ENCODE results near the gene C12orf60.

Gene C12orf60

DNA sequence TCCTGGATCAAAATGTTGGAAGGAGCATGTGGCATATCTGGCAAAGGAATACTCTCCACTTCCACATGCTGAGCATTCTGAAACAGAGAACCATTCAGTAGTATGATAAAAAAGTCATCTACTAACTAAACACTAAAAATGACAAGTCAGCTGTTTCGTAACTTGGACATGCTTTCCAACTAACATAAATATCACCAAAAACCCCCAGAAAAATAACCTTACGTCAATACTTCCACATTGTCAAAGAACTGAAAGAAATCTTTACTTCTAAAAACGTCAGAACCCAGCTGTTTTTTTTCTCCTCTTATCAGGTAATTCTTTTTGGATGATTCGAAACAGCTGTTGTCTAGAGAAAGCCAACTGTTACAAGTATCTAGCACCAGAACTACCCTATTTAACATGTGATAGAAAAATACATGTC, 8.4 kb upstream of the C12orf60 start:
- Histone ChIP-seq H3K36me3 (ENCODE audit: control insufficient read depth in 4 of 4, insufficient read depth in 4 of 4, low read length in 3 of 4) (peaks cover 21 to 90% (median 53%) of the 10 kb centered on the region in 4 experiments), H3K4me1 (ENCODE audit: control extremely low read depth in 1 of 4, control insufficient read depth in 4 of 4, insufficient read depth in 4 of 4, low read length in 3 of 4) (no peaks in the 10 kb centered on the region), H3K27me3 (replicated peaks in 2 of 5; ENCODE audit: control insufficient read depth in 4 of 5, insufficient read depth in 5 of 5, low read length in 4 of 5) (no peaks in the 10 kb centered on the region), H3K4me3 (ENCODE audit: control insufficient read depth in 1 of 7, extremely low read depth in 1 of 7, insufficient read depth in 4 of 7, low read depth in 2 of 7, low read length in 6 of 7) (no peak overlapping the region), H3K27ac (ENCODE audit: insufficient read depth in 1 of 2, low read depth in 1 of 2, low read length in 2 of 2, poor library complexity in 1 of 2, severe bottlenecking in 2 of 2) (no peak overlapping the region), H3K9me3 (ENCODE audit: control extremely low read depth in 1 of 5, control insufficient read depth in 4 of 5, insufficient read depth in 2 of 5, low read depth in 1 of 5, low read length in 4 of 5) (no peaks in the 10 kb centered on the region)
- WGBS (ENCODE audit: insufficient coverage) = 95% methylated on average over 4 of the region's 4 CpGs
- POLR2A ChIA-PET = interaction anchor here (0.6 kb wide), 1 partner anchor 11 kb away, joined by 3 read pairs; no protein-coding TSS in a partner anchor
- no peak for DNase-seq
- CTCF ChIA-PET = interaction anchor here (1.2 kb wide), 1 partner anchor 21 kb away, joined by 3 read pairs; a partner anchor contains a TSS

- H3K9me3 ChIP-seq (ENCODE audit: control extremely low read depth in 1 of 5, control insufficient read depth in 4 of 5, insufficient read depth in 2 of 5, low read depth in 1 of 5, low read length in 4 of 5) = no peaks in the 10 kb centered on the region
- peak in 2 of 3 donors; percentile 9 to 23 for DNase-seq
- ChIA-PET POLR2A (interaction anchor here (0.6 kb wide), 1 partner anchor 194 kb away, joined by 4 read pairs; no protein-coding TSS in a partner anchor), CTCF (interaction anchor here (1.1 to 6.8 kb wide), 6 partner anchors 10 to 30 kb away, joined by 3 to 64 read pairs (median 6); a partner anchor contains a TSS)
- no peaks in the 10 kb centered on the region for H3K27me3 ChIP-seq (replicated peaks in 2 of 5; ENCODE audit: control insufficient read depth in 4 of 5, insufficient read depth in 5 of 5, low read length in 4 of 5)
- H3K36me3 ChIP-seq (ENCODE audit: control insufficient read depth in 4 of 4, insufficient read depth in 4 of 4, low read length in 3 of 4) = peaks cover 4 to 31% (median 14%) of the 10 kb centered on the region in 4 experiments
- 96% methylated on average over 3 of the region's 4 CpGs for WGBS (ENCODE audit: insufficient coverage)
- peak overlapping the region in 6 of 7 experiments; percentile 94 to 99 (median 95) for H3K4me3 ChIP-seq (ENCODE audit: control insufficient read depth in 1 of 7, extremely low read depth in 1 of 7, insufficient read depth in 4 of 7, low read depth in 2 of 7, low read length in 6 of 7)
- peak overlapping the region in 1 of 2 experiments; percentile 97 for H3K27ac ChIP-seq (ENCODE audit: insufficient read depth in 1 of 2, low read depth in 1 of 2, low read length in 2 of 2, poor library complexity in 1 of 2, severe bottlenecking in 2 of 2)
- H3K4me1 ChIP-seq (ENCODE audit: control extremely low read depth in 1 of 4, control insufficient read depth in 4 of 4, insufficient read depth in 4 of 4, low read length in 3 of 4) = peaks cover 2 to 23% (median 12%) of the 10 kb centered on the region in 4 experiments
Measured at GRCh38 chr12:14802247-14802646, 1.2 kb upstream of the C12orf60 start.

GRCh38 chr12:14802721-14803010, 804 bp upstream of the C12orf60 start:
- ChIA-PET POLR2A (interaction anchor here (0.6 kb wide), 1 partner anchor 193 kb away, joined by 4 read pairs; no protein-coding TSS in a partner anchor), CTCF (interaction anchor here (1.3 to 6.8 kb wide), 5 partner anchors 10 to 30 kb away, joined by 3 to 64 read pairs (median 6); a partner anchor contains a TSS)
- whole genome bisulfite sequencing (ENCODE audit: insufficient coverage) = 0% methylated on average over 7 of the region's 7 CpGs

GRCh38 chr12:14803830-14804160, 325 bp downstream of the C12orf60 start:
- H3K36me3 ChIP-seq (ENCODE audit: control insufficient read depth in 4 of 4, insufficient read depth in 4 of 4, low read length in 3 of 4) = peaks cover 4 to 15% (median 5%) of the 10 kb centered on the region in 4 experiments
- POLR2A ChIA-PET = no interaction called here

More at GRCh38 chr12:14802721-14803010, 804 bp upstream of the C12orf60 start:
- H3K4me3 ChIP-seq (ENCODE audit: control insufficient read depth in 1 of 7, extremely low read depth in 1 of 7, insufficient read depth in 4 of 7, low read depth in 2 of 7, low read length in 6 of 7) = peak overlapping the region; percentile 86 to 99 (median 95)
- H3K27ac ChIP-seq (ENCODE audit: insufficient read depth in 1 of 2, low read depth in 1 of 2, low read length in 2 of 2, poor library complexity in 1 of 2, severe bottlenecking in 2 of 2) = peak overlapping the region; percentile 91 to 97
- H3K9me3 ChIP-seq (ENCODE audit: control extremely low read depth in 1 of 5, control insufficient read depth in 4 of 5, insufficient read depth in 2 of 5, low read depth in 1 of 5, low read length in 4 of 5) = no peaks in the 10 kb centered on the region
- no peak for DNase-seq
- H3K4me1 ChIP-seq (ENCODE audit: control extremely low read depth in 1 of 4, control insufficient read depth in 4 of 4, insufficient read depth in 4 of 4, low read length in 3 of 4) = peaks cover 2 to 23% (median 12%) of the 10 kb centered on the region in 4 experiments
- H3K27me3 ChIP-seq (replicated peaks in 2 of 5; ENCODE audit: control insufficient read depth in 4 of 5, insufficient read depth in 5 of 5, low read length in 4 of 5) = no peaks in the 10 kb centered on the region
- peaks cover 4 to 26% (median 10%) of the 10 kb centered on the region in 4 experiments for H3K36me3 ChIP-seq (ENCODE audit: control insufficient read depth in 4 of 4, insufficient read depth in 4 of 4, low read length in 3 of 4)

GRCh38 chr12:14810167-14810952, 6.9 kb downstream of the C12orf60 start:
- H3K4me3 ChIP-seq (ENCODE audit: control insufficient read depth in 1 of 7, extremely low read depth in 1 of 7, insufficient read depth in 4 of 7, low read depth in 2 of 7, low read length in 6 of 7) = no peak overlapping the region
- peaks cover 0 to 2% (median 0%) of the 10 kb centered on the region in 4 experiments for H3K4me1 ChIP-seq (ENCODE audit: control extremely low read depth in 1 of 4, control insufficient read depth in 4 of 4, insufficient read depth in 4 of 4, low read length in 3 of 4)
- no peak overlapping the region for H3K27ac ChIP-seq (ENCODE audit: insufficient read depth in 1 of 2, low read depth in 1 of 2, low read length in 2 of 2, poor library complexity in 1 of 2, severe bottlenecking in 2 of 2)
- H3K36me3 ChIP-seq (ENCODE audit: control insufficient read depth in 4 of 4, insufficient read depth in 4 of 4, low read length in 3 of 4) = no peaks in the 10 kb centered on the region
- no peaks in the 10 kb centered on the region for H3K9me3 ChIP-seq (ENCODE audit: control extremely low read depth in 1 of 5, control insufficient read depth in 4 of 5, insufficient read depth in 2 of 5, low read depth in 1 of 5, low read length in 4 of 5)
- H3K27me3 ChIP-seq (replicated peaks in 2 of 5; ENCODE audit: control insufficient read depth in 4 of 5, insufficient read depth in 5 of 5, low read length in 4 of 5) = no peaks in the 10 kb centered on the region
- no peak for DNase-seq
- ChIA-PET POLR2A (interaction anchor here (0.5 kb wide), 1 partner anchor 129 kb away, joined by 3 read pairs; no protein-coding TSS in a partner anchor), CTCF (interaction anchor here (0.7 to 1.5 kb wide), 5 partner anchors 10 to 187 kb away, joined by 3 to 4 read pairs (median 3); no protein-coding TSS in a partner anchor)
- WGBS (ENCODE audit: insufficient coverage) = 100% methylated on average over 4 of the region's 5 CpGs

More at GRCh38 chr12:14803830-14804160, 325 bp downstream of the C12orf60 start:
- Histone ChIP-seq H3K27me3 (replicated peaks in 2 of 5; ENCODE audit: control insufficient read depth in 4 of 5, insufficient read depth in 5 of 5, low read length in 4 of 5) (no peaks in the 10 kb centered on the region), H3K4me1 (ENCODE audit: control extremely low read depth in 1 of 4, control insufficient read depth in 4 of 4, insufficient read depth in 4 of 4, low read length in 3 of 4) (peaks cover 2 to 23% (median 12%) of the 10 kb centered on the region in 4 experiments), H3K4me3 (ENCODE audit: control insufficient read depth in 1 of 7, extremely low read depth in 1 of 7, insufficient read depth in 4 of 7, low read depth in 2 of 7, low read length in 6 of 7) (peak overlapping the region; percentile 86 to 99 (median 95)), H3K9me3 (ENCODE audit: control extremely low read depth in 1 of 5, control insufficient read depth in 4 of 5, insufficient read depth in 2 of 5, low read depth in 1 of 5, low read length in 4 of 5) (no peaks in the 10 kb centered on the region), H3K27ac (ENCODE audit: insufficient read depth in 1 of 2, low read depth in 1 of 2, low read length in 2 of 2, poor library complexity in 1 of 2, severe bottlenecking in 2 of 2) (peak overlapping the region; percentile 91 to 97)
- no peak for DNase-seq
- CTCF ChIA-PET = interaction anchor here (2.2 to 6.8 kb wide), 2 partner anchors 23 to 31 kb away, joined by 6 to 64 read pairs; a partner anchor contains a TSS
- 0% methylated on average over 11 of the region's 12 CpGs for WGBS (ENCODE audit: insufficient coverage)

DNA sequence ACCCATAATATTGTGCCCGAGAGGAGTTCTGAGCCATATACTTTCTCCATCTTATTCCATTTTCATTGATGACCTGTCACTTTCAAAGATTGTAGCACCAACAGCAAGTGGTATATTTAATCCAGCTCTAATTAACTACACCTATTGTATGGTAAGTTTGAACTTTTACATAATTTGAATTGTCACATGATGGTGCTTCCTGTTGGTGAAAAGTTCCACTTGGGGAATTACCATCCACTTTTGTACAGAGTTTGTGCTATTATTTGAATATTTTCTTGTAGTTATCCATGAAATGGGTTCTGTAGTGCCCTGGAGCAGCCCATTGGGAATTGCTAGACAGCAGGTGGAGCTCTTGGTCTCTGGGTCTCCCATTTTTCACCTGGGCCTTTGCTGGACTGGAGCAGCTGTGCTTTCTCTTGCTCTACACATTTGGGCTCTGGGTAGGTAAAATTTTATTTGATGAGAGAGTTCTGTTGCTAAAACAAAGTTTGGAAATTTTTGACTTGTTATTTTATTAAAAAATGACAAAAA, 7.5 kb downstream of the C12orf60 start:
- ChIA-PET CTCF (interaction anchor here (0.7 to 1.5 kb wide), 5 partner anchors 11 to 186 kb away, joined by 3 to 4 read pairs (median 3); no protein-coding TSS in a partner anchor), POLR2A (interaction anchor here (0.5 kb wide), 1 partner anchor 128 kb away, joined by 3 read pairs; no protein-coding TSS in a partner anchor)
- no peak overlapping the region for H3K27ac ChIP-seq (ENCODE audit: insufficient read depth in 1 of 2, low read depth in 1 of 2, low read length in 2 of 2, poor library complexity in 1 of 2, severe bottlenecking in 2 of 2)
- peaks cover 0 to 2% (median 0%) of the 10 kb centered on the region in 4 experiments for H3K4me1 ChIP-seq (ENCODE audit: control extremely low read depth in 1 of 4, control insufficient read depth in 4 of 4, insufficient read depth in 4 of 4, low read length in 3 of 4)
- H3K27me3 ChIP-seq (replicated peaks in 2 of 5; ENCODE audit: control insufficient read depth in 4 of 5, insufficient read depth in 5 of 5, low read length in 4 of 5) = no peaks in the 10 kb centered on the region
- no peaks in the 10 kb centered on the region for H3K9me3 ChIP-seq (ENCODE audit: control extremely low read depth in 1 of 5, control insufficient read depth in 4 of 5, insufficient read depth in 2 of 5, low read depth in 1 of 5, low read length in 4 of 5)
- 100% methylated on average over 1 of the region's 1 CpG for WGBS (ENCODE audit: insufficient coverage)
- DNase-seq = no peak
- no peak overlapping the region for H3K4me3 ChIP-seq (ENCODE audit: control insufficient read depth in 1 of 7, extremely low read depth in 1 of 7, insufficient read depth in 4 of 7, low read depth in 2 of 7, low read length in 6 of 7)
- no peaks in the 10 kb centered on the region for H3K36me3 ChIP-seq (ENCODE audit: control insufficient read depth in 4 of 4, insufficient read depth in 4 of 4, low read length in 3 of 4)

Measured in common myeloid progenitor, CD34-positive (primary cell).